H9 (cell line): ENCODE data around the gene SLTM. TPM values are rescaled to one million over a fixed set of nuclear protein-coding genes. Genes with fewer than 3 reads are reported as not detected.
"Not testable (repeated sequence)": the region's sequence is repeated elsewhere in the genome, so short reads cannot be mapped to it uniquely, and the experiment has no call there.

ENCODE experiments used
- DNase-seq: peaks from one replicate; pipeline ENCODE4 v3.0.0-alpha.2; 2017
- H2AFZ ChIP-seq: one replicate; pipeline ENCODE4 v1.6.1; 2013; ENCODE audit warnings: mild to moderate bottlenecking, low read length, control low read depth, moderate library complexity
- H2AK5ac ChIP-seq: 2 replicates; pipeline ENCODE4 v1.6.1; 2013; ENCODE audit warnings: low read length, control low read depth, mixed read lengths; ENCODE audit not compliant: insufficient read length
- H2BK120ac ChIP-seq: one replicate; pipeline ENCODE4 v1.6.1; 2013; ENCODE audit warnings: low read depth, mild to moderate bottlenecking, low read length, control low read depth, inconsistent platforms; ENCODE audit not compliant: poor library complexity, severe bottlenecking
- H2BK12ac ChIP-seq: 2 replicates; pipeline ENCODE4 v1.6.1; 2013; ENCODE audit warnings: low read length, control low read depth, mixed read lengths, low read depth; ENCODE audit not compliant: insufficient read length
- H2BK15ac ChIP-seq: 2 replicates; pipeline ENCODE4 v1.6.1; 2013; ENCODE audit warnings: low read depth, low read length, control low read depth
- H2BK20ac ChIP-seq: one replicate; pipeline ENCODE4 v1.6.1; 2013; ENCODE audit warnings: low read depth, mild to moderate bottlenecking, low read length, control low read depth, inconsistent platforms; ENCODE audit not compliant: poor library complexity, severe bottlenecking
- H2BK5ac ChIP-seq: 2 replicates; pipeline ENCODE4 v1.6.1; 2013; ENCODE audit warnings: low read length, control low read depth, mixed read lengths; ENCODE audit not compliant: insufficient read length
- H3K14ac ChIP-seq: 2 replicates; pipeline ENCODE4 v1.6.1; 2013; ENCODE audit warnings: low read length, control low read depth; ENCODE audit not compliant: insufficient read depth
- H3K18ac ChIP-seq: 2 replicates; pipeline ENCODE4 v1.6.1; 2013; ENCODE audit warnings: low read depth, mild to moderate bottlenecking, mixed read lengths, low read length, control low read depth; ENCODE audit not compliant: insufficient read length
- H3K23ac ChIP-seq: 2 replicates; pipeline ENCODE4 v1.6.1; 2013; ENCODE audit warnings: low read length, control low read depth, mixed read lengths, low read depth; ENCODE audit not compliant: insufficient read length
- H3K23me2 ChIP-seq: 2 replicates; pipeline ENCODE4 v1.6.1; 2013; ENCODE audit warnings: low read depth, mild to moderate bottlenecking, mixed read lengths, low read length, control low read depth; ENCODE audit not compliant: insufficient read length, poor library complexity, severe bottlenecking
- H3K27ac ChIP-seq: 2 replicates; pipeline ENCODE4 v1.5.1; 2013; ENCODE audit warnings: low read length, control low read depth, mixed read lengths, low read depth; ENCODE audit not compliant: insufficient read length
- H3K27me3 ChIP-seq: 2 replicates; pipeline ENCODE4 v1.6.1; 2013; ENCODE audit warnings: low read length, control low read depth, inconsistent platforms; ENCODE audit not compliant: insufficient read depth
- H3K4ac ChIP-seq: 2 replicates; pipeline ENCODE4 v1.6.1; 2013; ENCODE audit warnings: low read depth, mild to moderate bottlenecking, control low read depth, inconsistent platforms, low read length, moderate library complexity
- H3K4me1 ChIP-seq: 2 replicates; pipeline ENCODE4 v1.6.1; 2013; ENCODE audit warnings: low read length, control low read depth, inconsistent platforms; ENCODE audit not compliant: insufficient read depth
- H3K4me2 ChIP-seq: 2 replicates; pipeline ENCODE4 v1.6.1; 2013; ENCODE audit warnings: low read length, control low read depth, mixed read lengths; ENCODE audit not compliant: insufficient read length, insufficient read depth
- H3K56ac ChIP-seq: 2 replicates; pipeline ENCODE4 v1.6.1; 2013; ENCODE audit warnings: low read depth, mild to moderate bottlenecking, mixed read lengths, low read length, control low read depth; ENCODE audit not compliant: insufficient read length
- H3K79me1 ChIP-seq: 2 replicates; pipeline ENCODE4 v1.6.1; 2013; ENCODE audit warnings: low read depth, mild to moderate bottlenecking, moderate library complexity, low read length, control low read depth, inconsistent platforms; ENCODE audit not compliant: insufficient read depth, poor library complexity, severe bottlenecking
- H3K79me2 ChIP-seq: 2 replicates; pipeline ENCODE4 v1.6.1; 2013; ENCODE audit warnings: low read length, control low read depth, inconsistent platforms; ENCODE audit not compliant: insufficient read depth
- H3K9ac ChIP-seq: 2 replicates; pipeline ENCODE4 v1.6.1; 2013; ENCODE audit warnings: low read length, control low read depth, mixed read lengths; ENCODE audit not compliant: insufficient read length; ENCODE audit errors: extremely low read depth
- H3K9me3 ChIP-seq: one replicate; pipeline ENCODE4 v1.6.1; 2013; ENCODE audit warnings: low read depth, low read length, inconsistent platforms; ENCODE audit not compliant: control insufficient read depth
- H3T11ph ChIP-seq: one replicate; pipeline ENCODE4 v1.6.1; 2013; ENCODE audit warnings: mild to moderate bottlenecking, low read length, control low read depth, inconsistent platforms
- H4K20me1 ChIP-seq: one replicate; pipeline ENCODE4 v1.6.1; 2013; ENCODE audit not compliant: control insufficient read depth, insufficient read length, insufficient read depth
- H4K5ac ChIP-seq: 2 replicates; pipeline ENCODE4 v1.6.1; 2013; ENCODE audit warnings: low read depth, mild to moderate bottlenecking, mixed read lengths, low read length, control low read depth; ENCODE audit not compliant: insufficient read length
- H4K8ac ChIP-seq: replicated peaks from 2 replicates; pipeline ENCODE4 v1.6.1; 2013; ENCODE audit warnings: low read length, control low read depth, mixed read lengths, low read depth; ENCODE audit not compliant: insufficient read length
- H4K91ac ChIP-seq: 2 replicates; pipeline ENCODE4 v1.6.1; 2013; ENCODE audit warnings: low read depth, mild to moderate bottlenecking, moderate library complexity, mixed read lengths, low read length, control low read depth; ENCODE audit not compliant: insufficient read length
- H3K27ac Mint-ChIP-seq, 3 experiments: 2 replicates in 2 of 3; 3 replicates in 1 of 3; pipeline ENCODE4 v1.8.0; 2020 to 2021; ENCODE audit warnings: mixed read lengths in 3 of 3, mild to moderate bottlenecking in 1 of 3, moderate library complexity in 1 of 3
- H3K27me3 Mint-ChIP-seq: 2 replicates; pipeline ENCODE4 v1.8.0; 2021; ENCODE audit warnings: low read depth, mild to moderate bottlenecking, moderate library complexity, mixed read lengths
- H3K36me3 Mint-ChIP-seq, 3 experiments: 2 replicates in 2 of 3; 3 replicates in 1 of 3; pipeline ENCODE4 v1.8.0; 2020 to 2021; ENCODE audit warnings: low read depth in 3 of 3, mixed read lengths in 3 of 3; ENCODE audit not compliant: insufficient read depth in 1 of 3
- H3K4me1 Mint-ChIP-seq, 2 experiments: 2 replicates each; pipeline ENCODE4 v1.8.0; 2020; ENCODE audit warnings: mixed read lengths in 2 of 2
- H3K4me3 Mint-ChIP-seq, 2 experiments: 2 replicates in 1 of 2; 3 replicates in 1 of 2; pipeline ENCODE4 v1.8.0; 2020 to 2021; ENCODE audit warnings: mild to moderate bottlenecking in 2 of 2, mixed read lengths in 2 of 2, moderate library complexity in 1 of 2
- H3K9me3 Mint-ChIP-seq, 2 experiments: 2 replicates in 1 of 2; 3 replicates in 1 of 2; pipeline ENCODE4 v1.8.0; 2020; ENCODE audit warnings: mild to moderate bottlenecking in 2 of 2, mixed read lengths in 2 of 2, moderate library complexity in 1 of 2
- CTCF ChIP-seq: fragments of 200-600 bp; sonication (generic); conservative IDR thresholded peaks from 3 replicates; pipeline ENCODE4 v1.8.0; 2021; ENCODE audit warnings: antibody characterized with exemption, mild to moderate bottlenecking
- WGBS: extraction: QIAGEN DNeasy Blood & Tissue Kit; methylation state at CpG from one replicate; pipeline ENCODE4 v1.1.7; 2013; ENCODE audit warnings: missing lambda C conversion rate, low lambda C conversion rate, mixed read lengths; ENCODE audit not compliant: insufficient read length; ENCODE audit errors: extremely low coverage; 5-methylcytosine and 5-hydroxymethylcytosine counted together
- total RNA-seq: library from RNA; stranded (reverse); gene quantifications from 2 replicates; pipeline ENCODE4 v1.2.1, GENCODE V29; 2021

SLTM gene
- total RNA-seq, 1 experiment from 2014 or later: 132 TPM

GRCh38 chr15:58921267-58921790 lies 12.2 kb downstream of the SLTM start:
- H3K79me1 ChIP-seq: peaks cover 11% of the 10 kb centered on the region
- no peak overlapping the region for H2BK20ac ChIP-seq
- H3K4me2 ChIP-seq: no peak overlapping the region
- no peak overlapping the region for H4K5ac ChIP-seq
- H3T11ph ChIP-seq: no peak overlapping the region
- H3K4ac ChIP-seq: no peak overlapping the region
- no peak overlapping the region for H2BK15ac ChIP-seq
- no peaks in the 10 kb centered on the region for H3K4me1 ChIP-seq
- no peak overlapping the region for H4K8ac ChIP-seq
- H3K4me3 Mint-ChIP-seq: no peak overlapping the region
- H3K79me2 ChIP-seq: peaks cover 32% of the 10 kb centered on the region; the same call in 1 of the 2 replicates
- H2AFZ ChIP-seq: no peak overlapping the region
- H4K91ac ChIP-seq: no peak overlapping the region
- no peak overlapping the region for H2BK120ac ChIP-seq
- no peaks in the 10 kb centered on the region for H3K27me3 ChIP-seq
- no peaks in the 10 kb centered on the region for H3K27me3 Mint-ChIP-seq
- no peak overlapping the region for H3K9ac ChIP-seq
- H2BK5ac ChIP-seq: no peak overlapping the region
- peaks cover 17 to 56% (median 40%) of the 10 kb centered on the region in 3 experiments for H3K36me3 Mint-ChIP-seq
- H2AK5ac ChIP-seq: no peak overlapping the region
- WGBS: no CpG with 5 or more reads among the region's 4 CpGs
- H3K4me1 Mint-ChIP-seq: peaks cover 7 to 9% of the 10 kb centered on the region in 2 experiments
- no peak overlapping the region for H3K14ac ChIP-seq
- no peak overlapping the region for H2BK12ac ChIP-seq
- no peaks in the 10 kb centered on the region for H3K9me3 ChIP-seq
- H3K23me2 ChIP-seq: no peaks in the 10 kb centered on the region
- no peak for TF ChIP-seq CTCF
- no peak overlapping the region for H3K27ac ChIP-seq
- no peaks in the 10 kb centered on the region for H4K20me1 ChIP-seq
- no peak overlapping the region for H3K56ac ChIP-seq
- H3K23ac ChIP-seq: no peak overlapping the region
- peak overlapping the region in 1 of 3 experiments; percentile 44; a peak in 2 of 7 replicates for H3K27ac Mint-ChIP-seq
- no peak overlapping the region for H3K18ac ChIP-seq
- H3K9me3 Mint-ChIP-seq: no peaks in the 10 kb centered on the region
- DNase-seq: no peak

GRCh38 chr15:58920447-58920846 lies 13.0 kb downstream of the SLTM start:
- not testable (repeated sequence) for H2BK20ac ChIP-seq, H4K5ac ChIP-seq, H3K4me3 Mint-ChIP-seq, H3K4ac ChIP-seq, H3K27ac ChIP-seq, H3K27me3 ChIP-seq, H4K20me1 ChIP-seq, H3K27ac Mint-ChIP-seq, H3K23ac ChIP-seq, H3K18ac ChIP-seq, H2BK12ac ChIP-seq, H2AK5ac ChIP-seq, H3K9me3 ChIP-seq, H3T11ph ChIP-seq, H2BK15ac ChIP-seq, H3K23me2 ChIP-seq, DNase-seq, H3K4me2 ChIP-seq, H4K91ac ChIP-seq, H4K8ac ChIP-seq, H3K9me3 Mint-ChIP-seq, H3K4me1 ChIP-seq, H3K27me3 Mint-ChIP-seq, H3K4me1 Mint-ChIP-seq, H3K56ac ChIP-seq, H3K9ac ChIP-seq, H3K14ac ChIP-seq, H2BK5ac ChIP-seq, H2AFZ ChIP-seq, H2BK120ac ChIP-seq
- Histone ChIP-seq H3K79me2 (peaks cover 32% of the 10 kb centered on the region; the same call in 1 of the 2 replicates), H3K79me1 (peaks cover 11% of the 10 kb centered on the region)
- no CpG with 5 or more reads among the region's 7 CpGs for WGBS
- peaks cover 17 to 57% (median 41%) of the 10 kb centered on the region in 3 experiments for H3K36me3 Mint-ChIP-seq
